H1 (cell line): ENCODE results near the gene MT4. TPM values are rescaled to one million over a fixed set of nuclear protein-coding genes. Genes with fewer than 3 reads are reported as not detected.

ENCODE experiments used
- CTCF ChIA-PET: fragments of 300-600 bp; sonication (Branson Sonifier 250); formaldehyde crosslinking; loops from one replicate; lab custom pipeline; 2021; ENCODE audit not compliant: partially characterized antibody; lab: Charles Lee
- POLR2A ChIA-PET: fragments of 300-600 bp; sonication (Branson Sonifier 250); formaldehyde crosslinking; loops from one replicate; lab custom pipeline; 2021; ENCODE audit warnings: inconsistent platforms; ENCODE audit not compliant: partially characterized antibody; lab: Charles Lee
- DNase-seq, 2 experiments: peaks; one replicate each; pipeline versions ENCODE4 v3.0.0 to v3.0.0-alpha.2; 2010 to 2022; ENCODE audit warnings: low spot score in 2 of 2, low read depth in 1 of 2, mixed read lengths in 1 of 2
- FAIRE-seq: peaks from 2 replicates; lab custom pipeline; 2011; peaks lifted over from hg19 to GRCh38; lab: Jason Lieb, UNC
- H2AFZ ChIP-seq: 2 replicates; pipeline ENCODE4 v1.8.1; 2012; ENCODE audit warnings: low read length, inconsistent platforms
- H2AK5ac ChIP-seq: 2 replicates; pipeline ENCODE4 v1.6.1; 2013; ENCODE audit warnings: low read depth, low read length
- H2BK120ac ChIP-seq: replicated peaks from 2 replicates; pipeline ENCODE3; 2013; ENCODE audit warnings: low read depth, low read length, inconsistent platforms
- H2BK12ac ChIP-seq: 2 replicates; pipeline ENCODE4 v1.6.1; 2013; ENCODE audit warnings: low read depth, low read length
- H2BK15ac ChIP-seq: 2 replicates; pipeline ENCODE4 v1.6.1; 2013; ENCODE audit warnings: low read length
- H2BK20ac ChIP-seq: 2 replicates; pipeline ENCODE4 v1.6.1; 2013; ENCODE audit warnings: low read length
- H2BK5ac ChIP-seq: 2 replicates; pipeline ENCODE4 v1.6.1; 2013; ENCODE audit warnings: low read depth, low read length
- H3K14ac ChIP-seq: 2 replicates; pipeline ENCODE4 v1.6.1; 2013; ENCODE audit warnings: inconsistent platforms; ENCODE audit not compliant: insufficient read length
- H3K18ac ChIP-seq: 2 replicates; pipeline ENCODE4 v1.6.1; 2013; ENCODE audit warnings: low read length; ENCODE audit errors: extremely low read depth
- H3K23ac ChIP-seq: 2 replicates; pipeline ENCODE4 v1.6.1; 2013; ENCODE audit warnings: inconsistent platforms; ENCODE audit not compliant: insufficient read length
- H3K23me2 ChIP-seq: 2 replicates; pipeline ENCODE4 v1.6.1; 2013; ENCODE audit warnings: low read depth, low read length
- H3K27ac ChIP-seq: 2 replicates; pipeline ENCODE4 v1.6.1; 2011; ENCODE audit warnings: low read depth, low read length, inconsistent platforms
- H3K27me3 ChIP-seq, 4 experiments: replicated peaks in 1 of 4; 1 replicate in 1 of 4; 2 replicates in 3 of 4; pipeline versions ENCODE4 v1.6.1 to v1.8.1; 2011 to 2013; ENCODE audit warnings: low read length in 3 of 4, mild to moderate bottlenecking in 3 of 4, inconsistent platforms in 2 of 4, mixed read lengths in 2 of 4, moderate library complexity in 1 of 4; ENCODE audit not compliant: control insufficient read depth in 3 of 4, insufficient read depth in 3 of 4; ENCODE audit errors: extremely low read depth in 1 of 4
- H3K36me3 ChIP-seq, 4 experiments: 2 replicates each; pipeline versions ENCODE4 v1.6.1 to v1.8.1; 2011 to 2013; ENCODE audit warnings: mild to moderate bottlenecking in 4 of 4, low read length in 3 of 4, moderate library complexity in 2 of 4, control low read depth in 1 of 4, inconsistent platforms in 1 of 4; ENCODE audit not compliant: insufficient read depth in 4 of 4, control insufficient read depth in 2 of 4
- H3K4ac ChIP-seq: replicated peaks from 2 replicates; pipeline ENCODE3; 2013; ENCODE audit warnings: low read length, low read depth, mixed read lengths, inconsistent platforms; ENCODE audit not compliant: insufficient read length
- H3K4me1 ChIP-seq, 4 experiments: replicated peaks in 1 of 4; 1 replicate in 1 of 4; 2 replicates in 3 of 4; pipeline versions ENCODE4 v1.6.1 to v1.8.1; 2011 to 2013; ENCODE audit warnings: low read length in 3 of 4, inconsistent platforms in 2 of 4, mixed read lengths in 1 of 4; ENCODE audit not compliant: insufficient read depth in 4 of 4, control insufficient read depth in 3 of 4
- H3K4me2 ChIP-seq, 2 experiments: 2 replicates each; pipeline versions ENCODE4 v1.6.1 to v1.8.1; 2011 to 2013; ENCODE audit warnings: low read depth in 2 of 2, low read length in 2 of 2, control low read depth in 1 of 2, inconsistent platforms in 1 of 2, mild to moderate bottlenecking in 1 of 2; ENCODE audit not compliant: insufficient read depth in 1 of 2
- H3K4me3 ChIP-seq, 4 experiments: fragments of 200-600, 300-600 bp in 1 of 4; sonication (generic), shearing (Covaris generic), sonication (Bioruptor Twin) in 1 of 4; 2 replicates each; pipeline versions ENCODE4 v1.5.1 to v1.8.1; 2011 to 2016; ENCODE audit warnings: low read length in 4 of 4, low read depth in 3 of 4, control low read depth in 2 of 4, inconsistent platforms in 2 of 4, mild to moderate bottlenecking in 2 of 4, mixed read lengths in 1 of 4, moderate library complexity in 1 of 4; ENCODE audit not compliant: insufficient read depth in 2 of 4; ENCODE audit errors: extremely low read depth in 1 of 4
- H3K56ac ChIP-seq: replicated peaks from 2 replicates; pipeline ENCODE3; 2013; ENCODE audit warnings: low read depth, mild to moderate bottlenecking, mixed read lengths, low read length, inconsistent platforms; ENCODE audit not compliant: insufficient read length
- H3K79me1 ChIP-seq: 2 replicates; pipeline ENCODE4 v1.6.1; 2013; ENCODE audit warnings: low read depth, low read length, control low read depth
- H3K79me2 ChIP-seq, 2 experiments: 2 replicates each; pipeline versions ENCODE4 v1.6.1 to v1.8.1; 2012 to 2013; ENCODE audit warnings: low read length in 2 of 2, mild to moderate bottlenecking in 2 of 2, inconsistent platforms in 1 of 2; ENCODE audit not compliant: insufficient read depth in 2 of 2, control insufficient read depth in 1 of 2
- H3K9ac ChIP-seq, 4 experiments: replicated peaks in 1 of 4; 1 replicate in 1 of 4; 2 replicates in 3 of 4; pipeline versions ENCODE4 v1.6.1 to v1.8.1; 2011 to 2013; ENCODE audit warnings: low read depth in 3 of 4, low read length in 3 of 4, control low read depth in 2 of 4, mild to moderate bottlenecking in 2 of 4, moderate library complexity in 2 of 4, inconsistent platforms in 1 of 4; ENCODE audit errors: extremely low read depth in 1 of 4
- H3K9me3 ChIP-seq, 2 experiments: 2 replicates each; pipeline versions ENCODE4 v1.6.1 to v1.8.1; 2012 to 2013; ENCODE audit warnings: mild to moderate bottlenecking in 2 of 2, moderate library complexity in 2 of 2, control low read depth in 1 of 2, inconsistent platforms in 1 of 2, low read depth in 1 of 2, low read length in 1 of 2, mixed read lengths in 1 of 2; ENCODE audit not compliant: insufficient read depth in 2 of 2
- H4K20me1 ChIP-seq, 2 experiments: replicated peaks in 1 of 2; 2 replicates each; pipeline versions ENCODE3 to v1.8.1; 2011 to 2013; ENCODE audit warnings: inconsistent platforms in 2 of 2, low read length in 2 of 2, mild to moderate bottlenecking in 1 of 2; ENCODE audit not compliant: insufficient read depth in 2 of 2, control insufficient read depth in 1 of 2
- H4K5ac ChIP-seq: 2 replicates; pipeline ENCODE4 v1.6.1; 2013; ENCODE audit warnings: low read length, low read depth, mixed read lengths, inconsistent platforms; ENCODE audit not compliant: insufficient read length
- H4K8ac ChIP-seq: 2 replicates; pipeline ENCODE4 v1.8.0; 2013; ENCODE audit warnings: mild to moderate bottlenecking, moderate library complexity, low read length, inconsistent platforms; ENCODE audit not compliant: insufficient read depth; ENCODE audit errors: extremely low read depth
- H4K91ac ChIP-seq: replicated peaks from 2 replicates; pipeline ENCODE3; 2013; ENCODE audit warnings: low read length, mixed read lengths, inconsistent platforms; ENCODE audit not compliant: insufficient read length
- ATF3 ChIP-seq: IDR thresholded peaks from 2 replicates; pipeline ENCODE4 v1.6.1; 2011; ENCODE audit warnings: low read depth, mild to moderate bottlenecking, low read length; ENCODE audit not compliant: insufficient read depth
- NRF1 ChIP-seq: IDR thresholded peaks from 2 replicates; pipeline ENCODE4 v1.6.1; 2011; ENCODE audit warnings: mild to moderate bottlenecking, low read depth, low read length, improper control_type of control experiment
- WGBS, 2 experiments: shearing (Covaris generic) in 1 of 2; methylation state at CpG; one replicate each; pipeline versions ENCODE4 v1.1.6 to v1.1.7; 2013 to 2015; ENCODE audit warnings: low lambda C conversion rate in 2 of 2, mixed read lengths in 2 of 2, inconsistent platforms in 1 of 2, low coverage in 1 of 2, missing lambda C conversion rate in 1 of 2; ENCODE audit not compliant: insufficient replicate concordance in 2 of 2, insufficient coverage in 1 of 2, insufficient read length in 1 of 2; ENCODE audit errors: extremely low coverage in 1 of 2, missing lambda C conversion rate in 1 of 2; 5-methylcytosine and 5-hydroxymethylcytosine counted together
- polyA plus RNA-seq, 7 experiments: library from polyadenylated mRNA; depleted of rRNA in 3 of 7; stranded (reverse) in 5 of 7; unstranded in 2 of 7; fragments of >200 nt in 5 of 7; fragments of 200-250 nt in 2 of 7; gene quantifications; 1 replicate in 5 of 7; 2 replicates in 1 of 7; 4 replicates in 1 of 7; pipeline versions ENCODE4 v1.2.1 to v1.2.3, GENCODE V29; 2011 to 2013; ENCODE audit warnings: missing spikeins in 2 of 7, mixed read lengths in 2 of 7
- total RNA-seq: library from RNA; stranded (reverse); fragmentation: NEBNext Ultra II Directional; extraction: Animal tissue kit (Norgen Biotek cat#: 25700); gene quantifications from 2 replicates; pipeline ENCODE4 v1.2.1, GENCODE V29; 2021

MT4 gene
- total and polyA plus RNA-seq, 2 of the 8 experiments (the other 6 are each of a cell fraction or from before 2014, with no cell fraction given) = not detected

- H3K14ac ChIP-seq = no peak overlapping the region
- H3K79me2 ChIP-seq = no peaks in the 10 kb centered on the region
- no peak overlapping the region for H3K9ac ChIP-seq
- no peak overlapping the region for H4K5ac ChIP-seq
- no peaks in the 10 kb centered on the region for H4K20me1 ChIP-seq
- H3K27me3 ChIP-seq = peaks cover 0 to 7% (median 1%) of the 10 kb centered on the region in 4 experiments; a peak in 4 of 7 replicates
- no peak overlapping the region for H2AFZ ChIP-seq
- H4K91ac ChIP-seq = no peak overlapping the region
- FAIRE-seq (no peak), DNase-seq (no peak)
- H2BK120ac ChIP-seq = no peak overlapping the region
- H3K4ac ChIP-seq = no peak overlapping the region
- H3K4me1 ChIP-seq = no peaks in the 10 kb centered on the region; a peak in 1 of 7 replicates
- H3K9me3 ChIP-seq = no peaks in the 10 kb centered on the region
- H2BK15ac ChIP-seq = no peak overlapping the region
- no peak overlapping the region for H3K18ac ChIP-seq
- no peak overlapping the region for H3K23ac ChIP-seq
- no peak overlapping the region for H2BK5ac ChIP-seq
- 87% methylated on average over 9 of the region's 9 CpGs; no CpG with 5 or more reads in 1 of the 2 experiments for WGBS, 2 experiments
- no peak overlapping the region for H3K4me3 ChIP-seq
- no peak overlapping the region for H3K56ac ChIP-seq
- no peaks in the 10 kb centered on the region for H3K79me1 ChIP-seq
- no peak for TF ChIP-seq ATF3
- no peak for TF ChIP-seq NRF1
- CTCF ChIA-PET = no interaction called here
- H2BK12ac ChIP-seq = no peak overlapping the region
- no peak overlapping the region for H2AK5ac ChIP-seq
- no peak overlapping the region for H2BK20ac ChIP-seq
- H3K4me2 ChIP-seq = no peak overlapping the region
- H3K23me2 ChIP-seq = peaks cover under 1% of the 10 kb centered on the region; the same call in 1 of the 2 replicates
- H3K36me3 ChIP-seq = no peaks in the 10 kb centered on the region
- H4K8ac ChIP-seq = no peak overlapping the region; the same call in 1 of the 2 replicates
- H3K27ac ChIP-seq = no peak overlapping the region
- POLR2A ChIA-PET = no interaction called here
These were observed 39.6 kb upstream of the MT4 start for GRCh38 chr16:56525236-56525635.
